Osteoblast (primary cell): Measurements from ENCODE around the gene ADAMTS18. TPM values are rescaled to one million over a fixed set of nuclear protein-coding genes. Genes with fewer than 3 reads are reported as not detected.
A peak's percentile ranks its signal among the peaks of the same experiment; 100 is the strongest.

Source experiments
- DNase-seq: peaks from one replicate; pipeline ENCODE4 v3.0.0; 2011; ENCODE audit warnings: low spot score, mixed read lengths; ENCODE audit not compliant: insufficient read length; ENCODE audit errors: missing footprints
- H2AFZ ChIP-seq: 2 replicates; pipeline ENCODE4 v1.6.0; 2011; ENCODE audit warnings: mild to moderate bottlenecking, low read length
- H3K27ac ChIP-seq: 2 replicates; pipeline ENCODE4 v1.5.1; 2011; ENCODE audit warnings: mild to moderate bottlenecking, low read depth, low read length, moderate library complexity
- H3K27me3 ChIP-seq: 2 replicates; pipeline ENCODE4 v1.6.0; 2012; ENCODE audit warnings: mild to moderate bottlenecking, control low read depth, inconsistent platforms, low read length, moderate library complexity; ENCODE audit not compliant: insufficient read depth
- H3K36me3 ChIP-seq: 2 replicates; pipeline ENCODE4 v1.5.1; 2011; ENCODE audit warnings: mild to moderate bottlenecking, low read length, control low read depth, moderate library complexity; ENCODE audit not compliant: insufficient read depth
- H3K4me1 ChIP-seq: 2 replicates; pipeline ENCODE4 v1.5.1; 2011; ENCODE audit warnings: mild to moderate bottlenecking, low read length, control low read depth, moderate library complexity; ENCODE audit not compliant: insufficient read depth
- H3K4me2 ChIP-seq: 2 replicates; pipeline ENCODE4 v1.6.0; 2011; ENCODE audit warnings: mild to moderate bottlenecking, low read length; ENCODE audit not compliant: insufficient read depth
- H3K4me3 ChIP-seq: fragments of 200-600 bp; sonication (generic); 3 replicates; pipeline ENCODE4 v1.5.1; 2012; ENCODE audit warnings: mild to moderate bottlenecking, low read length, inconsistent platforms; ENCODE audit not compliant: insufficient read depth
- H3K79me2 ChIP-seq: 2 replicates; pipeline ENCODE4 v1.6.0; 2012; ENCODE audit warnings: mild to moderate bottlenecking, low read length, control low read depth, inconsistent platforms; ENCODE audit not compliant: insufficient read depth
- H3K9me3 ChIP-seq: 2 replicates; pipeline ENCODE4 v1.5.1; 2011; ENCODE audit warnings: low read depth, low read length, control low read depth
- H4K20me1 ChIP-seq: 2 replicates; pipeline ENCODE4 v1.6.0; 2012; ENCODE audit warnings: mild to moderate bottlenecking, low read length, control low read depth; ENCODE audit not compliant: insufficient read depth
- CTCF ChIP-seq: IDR thresholded peaks from 2 replicates; pipeline ENCODE4 v1.5.1; 2011; ENCODE audit warnings: mild to moderate bottlenecking, low read depth, low read length, moderate library complexity; ENCODE audit errors: extremely low read depth
- total RNA-seq: library from RNA; depleted of rRNA; stranded (reverse); fragments of >200 nt; gene quantifications from 2 replicates; pipeline ENCODE4 v1.2.3, GENCODE V29; 2012

ADAMTS18 gene
- total RNA-seq, 1 donor: not detected

- Histone ChIP-seq H2AFZ (no peak overlapping the region), H3K79me2 (no peaks in the 10 kb centered on the region), H3K4me2 (no peak overlapping the region), H3K9me3 (no peaks in the 10 kb centered on the region), H3K27me3 (no peaks in the 10 kb centered on the region), H3K36me3 (no peaks in the 10 kb centered on the region), H3K4me1 (no peaks in the 10 kb centered on the region), H3K27ac (no peak overlapping the region), H3K4me3 (no peak overlapping the region), H4K20me1 (no peaks in the 10 kb centered on the region)
- no peak for TF ChIP-seq CTCF
- DNase-seq: no peak
Observed at GRCh38 chr16:77317059-77317458, 117.8 kb downstream of the ADAMTS18 start.

- Histone ChIP-seq H3K9me3 (no peaks in the 10 kb centered on the region), H3K4me1 (peaks cover 16% of the 10 kb centered on the region), H3K4me3 (no peak overlapping the region), H3K27ac (no peak overlapping the region), H3K79me2 (no peaks in the 10 kb centered on the region), H4K20me1 (no peaks in the 10 kb centered on the region), H3K4me2 (no peak overlapping the region), H3K36me3 (no peaks in the 10 kb centered on the region), H2AFZ (no peak overlapping the region), H3K27me3 (no peaks in the 10 kb centered on the region)
- no peak for TF ChIP-seq CTCF
- no peak for DNase-seq
Observed at GRCh38 chr16:77310877-77311276, 124.0 kb downstream of the ADAMTS18 start.

GRCh38 chr16:77308163-77308561 lies 126.7 kb downstream of the ADAMTS18 start:
- H3K4me1 ChIP-seq: peaks cover 16% of the 10 kb centered on the region
- H3K9me3 ChIP-seq: no peaks in the 10 kb centered on the region
- no peaks in the 10 kb centered on the region for H3K36me3 ChIP-seq
- no peak overlapping the region for H3K4me3 ChIP-seq
- no peak overlapping the region for H3K4me2 ChIP-seq
- no peaks in the 10 kb centered on the region for H3K79me2 ChIP-seq
- H3K27ac ChIP-seq: peak overlapping the region; percentile 46
- H3K27me3 ChIP-seq: no peaks in the 10 kb centered on the region
- TF ChIP-seq CTCF: no peak
- no peaks in the 10 kb centered on the region for H4K20me1 ChIP-seq
- no peak overlapping the region for H2AFZ ChIP-seq
- DNase-seq: no peak

GRCh38 chr16:77307426-77308162 lies 127.2 kb downstream of the ADAMTS18 start:
- Histone ChIP-seq H4K20me1 (no peaks in the 10 kb centered on the region), H3K27ac (peak overlapping the region; percentile 46), H2AFZ (no peak overlapping the region), H3K9me3 (no peaks in the 10 kb centered on the region), H3K36me3 (no peaks in the 10 kb centered on the region), H3K4me1 (peaks cover 16% of the 10 kb centered on the region), H3K4me2 (no peak overlapping the region), H3K27me3 (no peaks in the 10 kb centered on the region), H3K4me3 (no peak overlapping the region), H3K79me2 (no peaks in the 10 kb centered on the region)
- no peak for TF ChIP-seq CTCF
- DNase-seq: no peak
